GM12878 (cell line): ENCODE data around the gene BEND4.

Source experiments
- CBX5 ChIP-seq: sonication (generic); IDR thresholded peaks from 2 replicates; pipeline ENCODE4 v1.6.1; 2016; ENCODE audit warnings: low read depth, moderate library complexity, mild to moderate bottlenecking, inconsistent platforms
- FOXM1 ChIP-seq: IDR thresholded peaks from 2 replicates; pipeline ENCODE4 v1.6.1; 2012; ENCODE audit warnings: low read depth, mild to moderate bottlenecking, inconsistent platforms, low read length, moderate library complexity
- SRF ChIP-seq, 2 experiments: IDR thresholded peaks; 2 replicates each; pipeline ENCODE4 v1.6.1; 2011; ENCODE audit warnings: low read depth in 2 of 2, low read length in 2 of 2, mild to moderate bottlenecking in 1 of 2, moderate library complexity in 1 of 2
- ZBTB11 ChIP-seq: fragments of 450-650 bp; formaldehyde crosslinking; IDR thresholded peaks from 2 replicates; pipeline ENCODE4 v1.5.0; 2022; ENCODE audit warnings: mild to moderate bottlenecking, missing genetic modification characterization

GRCh38 chr4:42101446-42101975 is 50.9 kb downstream of the BEND4 start:
- no peak for TF ChIP-seq CBX5
- TF ChIP-seq ZBTB11 (CRISPR knock-in tag) = no peak
- TF ChIP-seq FOXM1 = no peak
- no peak for TF ChIP-seq SRF (IDR thresholded peaks at IDR 0.05; ENCODE audit: low read depth in 2 of 2, low read length in 2 of 2)
